ENCODE results near the gene DNAJA1.

Gene DNAJA1

DNA sequence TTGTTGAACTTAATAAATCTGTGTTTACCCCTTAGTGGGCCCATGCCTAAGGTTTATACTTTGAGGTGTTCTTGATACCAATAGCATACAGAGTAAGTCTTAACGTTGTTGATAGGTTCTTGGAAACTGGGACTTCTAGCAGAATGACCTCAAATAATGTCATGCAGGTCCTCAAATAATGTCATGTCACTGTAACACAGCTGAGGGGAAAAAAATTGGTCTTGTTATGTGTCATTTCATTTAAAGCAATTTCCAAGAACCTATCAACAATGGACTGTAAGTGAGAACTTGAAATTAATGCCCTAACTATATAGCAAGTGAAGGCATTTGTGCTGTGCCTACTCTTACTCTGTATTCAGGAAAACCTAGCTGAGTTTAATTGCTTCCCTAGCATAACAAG lies 7.2 kb downstream of the DNAJA1 start:
- H3K27ac ChIP-seq = no peak overlapping the region
- TF ChIP-seq, protein P1, sequence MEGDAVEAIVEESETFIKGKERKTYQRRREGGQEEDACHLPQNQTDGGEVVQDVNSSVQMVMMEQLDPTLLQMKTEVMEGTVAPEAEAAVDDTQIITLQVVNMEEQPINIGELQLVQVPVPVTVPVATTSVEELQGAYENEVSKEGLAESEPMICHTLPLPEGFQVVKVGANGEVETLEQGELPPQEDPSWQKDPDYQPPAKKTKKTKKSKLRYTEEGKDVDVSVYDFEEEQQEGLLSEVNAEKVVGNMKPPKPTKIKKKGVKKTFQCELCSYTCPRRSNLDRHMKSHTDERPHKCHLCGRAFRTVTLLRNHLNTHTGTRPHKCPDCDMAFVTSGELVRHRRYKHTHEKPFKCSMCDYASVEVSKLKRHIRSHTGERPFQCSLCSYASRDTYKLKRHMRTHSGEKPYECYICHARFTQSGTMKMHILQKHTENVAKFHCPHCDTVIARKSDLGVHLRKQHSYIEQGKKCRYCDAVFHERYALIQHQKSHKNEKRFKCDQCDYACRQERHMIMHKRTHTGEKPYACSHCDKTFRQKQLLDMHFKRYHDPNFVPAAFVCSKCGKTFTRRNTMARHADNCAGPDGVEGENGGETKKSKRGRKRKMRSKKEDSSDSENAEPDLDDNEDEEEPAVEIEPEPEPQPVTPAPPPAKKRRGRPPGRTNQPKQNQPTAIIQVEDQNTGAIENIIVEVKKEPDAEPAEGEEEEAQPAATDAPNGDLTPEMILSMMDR (conservative IDR thresholded peaks at IDR 0.05) = no peak

GRCh38 chr9:33032865-33033264 lies 7.8 kb downstream of the DNAJA1 start:
- H3K27ac ChIP-seq = no peak overlapping the region
- TF ChIP-seq, protein P1 (conservative IDR thresholded peaks at IDR 0.05) = no peak

GRCh38 chr9:33040792-33041431 lies 15.8 kb downstream of the DNAJA1 start:
- TF ChIP-seq, protein P1 (conservative IDR thresholded peaks at IDR 0.05) = no peak
- H3K27ac ChIP-seq = no peak overlapping the region

DNA sequence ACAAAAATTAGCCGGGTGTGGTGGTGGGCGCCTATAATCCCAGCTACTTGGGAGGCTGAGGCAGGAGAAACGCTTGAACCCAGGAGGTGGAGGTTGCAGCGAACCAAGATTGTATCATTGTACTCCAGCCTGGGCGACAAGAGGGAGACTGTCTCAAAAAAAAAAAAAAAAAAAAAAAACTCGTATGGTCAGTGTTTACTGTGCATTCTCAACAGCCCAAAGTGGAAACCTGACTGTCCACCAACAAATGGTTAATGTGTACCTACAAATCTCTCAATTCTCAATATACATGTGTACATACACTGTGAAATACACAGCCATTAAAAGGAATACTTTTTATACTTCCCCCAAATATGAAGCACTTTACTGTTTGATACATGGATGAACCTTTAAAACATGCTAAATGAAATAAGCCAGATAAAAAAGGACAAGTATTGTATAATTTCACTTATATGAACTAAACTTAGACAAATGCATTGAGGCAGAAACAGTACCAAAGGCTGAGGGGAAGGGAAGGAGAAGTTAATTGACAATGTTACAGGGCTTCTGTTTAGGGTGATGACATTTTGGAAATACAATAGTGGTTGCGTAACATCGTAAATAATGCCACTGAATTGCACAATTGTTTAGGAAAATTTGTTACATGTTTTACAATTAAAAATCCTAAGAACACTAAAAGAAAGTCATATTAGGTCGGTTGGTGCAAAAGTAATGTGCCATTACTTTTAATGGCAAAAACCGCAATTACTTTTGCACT lies 16.5 kb downstream of the DNAJA1 start:
- no peak overlapping the region; the same call in 1 of the 2 replicates for H3K27ac ChIP-seq
- TF ChIP-seq, protein P1 (conservative IDR thresholded peaks at IDR 0.05) = no peak

DNA sequence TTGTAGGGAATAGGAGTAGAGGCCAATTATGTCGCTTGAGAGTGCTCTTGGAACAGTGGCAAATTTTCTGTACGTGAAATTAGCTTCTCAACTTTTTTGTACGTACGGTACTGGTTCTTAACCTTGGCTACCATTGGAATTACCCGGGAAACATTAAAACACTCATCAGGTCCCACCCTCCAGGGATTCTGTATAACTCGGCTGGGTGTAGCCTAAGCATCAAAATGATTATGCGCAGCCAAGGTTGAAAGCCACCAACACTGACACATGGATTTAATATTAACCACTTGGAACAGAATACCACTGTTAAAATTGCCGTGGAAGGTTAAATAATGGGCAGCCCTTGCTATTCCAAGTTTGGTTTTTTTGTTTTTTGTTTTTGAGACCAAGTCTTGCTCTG lies 17.4 kb downstream of the DNAJA1 start:
- H3K27ac ChIP-seq = peak overlapping the region; percentile 81; the same call in 1 of the 2 replicates
- TF ChIP-seq, protein P1 (conservative IDR thresholded peaks at IDR 0.05) = no peak

GRCh38 chr9:33043671-33044070 lies 18.6 kb downstream of the DNAJA1 start:
- TF ChIP-seq, protein P1 (conservative IDR thresholded peaks at IDR 0.05) = no peak
- H3K27ac ChIP-seq = peak overlapping the region; percentile 81

DNA sequence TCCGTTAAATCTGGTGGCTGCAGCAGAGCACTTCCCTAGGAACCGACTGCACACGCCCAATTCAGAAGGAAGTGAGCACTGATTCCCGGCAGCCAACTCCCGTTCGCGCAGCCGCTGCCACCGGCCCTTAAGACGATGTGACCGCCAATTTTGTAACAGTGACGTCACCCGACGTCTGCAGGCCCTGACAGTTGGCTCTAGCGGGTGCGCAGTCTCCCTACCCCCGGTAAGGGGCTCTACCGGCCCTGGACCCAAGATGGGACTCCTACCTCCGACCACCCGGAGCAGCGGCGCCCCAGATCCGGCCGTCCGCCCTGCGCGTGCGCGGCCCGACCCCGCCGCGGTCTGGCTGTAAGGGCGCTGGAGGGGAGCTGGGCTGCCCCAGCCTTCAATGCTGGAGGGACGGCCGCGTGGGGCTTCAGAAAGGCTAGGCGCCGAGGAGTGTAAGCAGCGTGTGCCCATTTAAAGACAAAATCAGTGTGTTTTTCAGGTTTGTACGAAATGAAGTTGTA lies 19.1 kb downstream of the DNAJA1 start:
- H3K27ac ChIP-seq = peak overlapping the region; percentile 81
- TF ChIP-seq, protein P1 (conservative IDR thresholded peaks at IDR 0.05) = no peak

All from VCaP (cell line).